BLaER1 treated with 17β-estradiol and CSF1 and Interleukin-3, amounts not matched to agents 10 nM and 100 nM (cell line): ENCODE data around the gene TNF.
"Not testable (repeated sequence)": the region's sequence is repeated elsewhere in the genome, so short reads cannot be mapped to it uniquely, and the experiment has no call there.

Source experiments
- H3K27ac ChIP-seq, 11 experiments: shearing (Covaris generic); formaldehyde crosslinking; 2 replicates each; pipeline ENCODE4 v1.8.1; 2022
- H3K27me3 ChIP-seq, 11 experiments: shearing (Covaris generic); formaldehyde crosslinking; 2 replicates each; pipeline ENCODE4 v1.8.1; 2022
- H3K36me3 ChIP-seq, 11 experiments: shearing (Covaris generic); formaldehyde crosslinking; 2 replicates each; pipeline ENCODE4 v1.8.1; 2022
- H3K4me1 ChIP-seq, 10 experiments: shearing (Covaris generic); formaldehyde crosslinking; 2 replicates each; pipeline ENCODE4 v1.8.1; 2022
- H3K4me2 ChIP-seq, 11 experiments: shearing (Covaris generic); formaldehyde crosslinking; 2 replicates each; pipeline ENCODE4 v1.8.1; 2022
- H3K4me3 ChIP-seq, 10 experiments: shearing (Covaris generic); formaldehyde crosslinking; 2 replicates each; pipeline ENCODE4 v1.8.1; 2022
- H3K9ac ChIP-seq, 11 experiments: shearing (Covaris generic); formaldehyde crosslinking; 2 replicates each; pipeline ENCODE4 v1.8.1; 2022
- H3K9me3 ChIP-seq, 11 experiments: shearing (Covaris generic); formaldehyde crosslinking; replicated peaks in 1 of 11; 2 replicates each; pipeline ENCODE4 v1.8.1; 2022
- H4K20me1 ChIP-seq, 11 experiments: shearing (Covaris generic); formaldehyde crosslinking; 2 replicates each; pipeline ENCODE4 v1.8.1; 2022
- Cebpa-rat ChIP-seq, 11 experiments: shearing (Covaris generic); IDR thresholded peaks; 2 replicates each; pipeline ENCODE4 v1.8.1; 2022

TNF gene

DNA sequence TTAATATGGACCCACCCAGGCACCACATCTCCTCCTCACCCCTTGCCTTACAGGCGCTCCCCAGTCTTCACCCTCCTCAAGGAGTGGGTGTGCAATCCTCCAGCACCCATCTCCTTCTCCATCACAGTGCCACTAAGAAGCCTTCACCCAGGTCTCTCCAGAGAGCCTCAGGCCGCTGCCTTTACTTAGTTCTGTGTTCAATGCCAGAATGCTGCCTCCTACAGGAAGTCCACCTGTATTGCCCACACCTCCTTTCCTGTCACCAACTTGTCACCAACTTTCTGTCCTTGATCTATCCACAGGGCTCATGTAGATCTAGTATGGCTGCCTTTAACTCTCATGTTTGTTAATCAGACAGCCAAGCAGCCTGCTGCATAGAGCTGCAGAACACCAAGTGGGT is 10.1 kb downstream of the TNF start:
- Histone ChIP-seq H3K4me1 (peaks cover 76 to 95% (median 86%) of the 10 kb centered on the region in 10 experiments), H3K4me2 (peak overlapping the region; percentile 77 to 100 (median 94)), H3K27me3 (no peaks in the 10 kb centered on the region), H3K4me3 (peak overlapping the region in 3 of 10 experiments; percentile 24 to 64 (median 63); a peak in 3 of 20 replicates), H3K36me3 (peaks cover 0 to 10% (median 0%) of the 10 kb centered on the region in 11 experiments; a peak in 5 of 22 replicates), H3K27ac (peak overlapping the region; percentile 59 to 92 (median 86)), H3K9ac (peak overlapping the region in 10 of 11 experiments; percentile 66 to 81 (median 74); a peak in 19 of 22 replicates), H3K9me3 (no peaks in the 10 kb centered on the region), H4K20me1 (no peaks in the 10 kb centered on the region)
- TF ChIP-seq Cebpa-rat (IDR thresholded peaks at IDR 0.05) = no peak

- Histone ChIP-seq H3K4me3 (peak within 1 kb of the TSS in 9 of 10 experiments; percentile 17 to 64 (median 48); a peak in 15 of 20 replicates), H3K4me2 (peak within 1 kb of the TSS; percentile 77 to 100 (median 94)), H3K27ac (peak within 1 kb of the TSS; percentile 59 to 92 (median 86)), H3K4me1 (peaks cover 73 to 96% (median 84%) of the 10 kb centered on the region in 10 experiments), H4K20me1 (no peaks in the 10 kb centered on the region), H3K27me3 (no peaks in the 10 kb centered on the region), H3K9ac (peak within 1 kb of the TSS; percentile 47 to 81 (median 74)), H3K36me3 (peaks cover 0 to 10% (median 0%) of the 10 kb centered on the region in 11 experiments; a peak in 5 of 22 replicates), H3K9me3 (no peaks in the 10 kb centered on the region)
- TF ChIP-seq Cebpa-rat (IDR thresholded peaks at IDR 0.05) = no peak
Observed at GRCh38 chr6:31586008-31586407, 10.6 kb downstream of the TNF start, which contains the start of gene LST1. Gene LST1, plus strand, starts transcription at chr6:31586277. Its CDS starts 1,023 bp downstream, at chr6:31587300.

GRCh38 chr6:31586599-31587281 is 11.4 kb downstream of the TNF start:
- peaks cover 66 to 92% (median 80%) of the 10 kb centered on the region in 10 experiments for H3K4me1 ChIP-seq
- H3K36me3 ChIP-seq = peaks cover 0 to 10% (median 0%) of the 10 kb centered on the region in 11 experiments; a peak in 5 of 22 replicates
- peak overlapping the region; percentile 77 to 100 (median 94) for H3K4me2 ChIP-seq
- H3K27me3 ChIP-seq = no peaks in the 10 kb centered on the region
- no peak for TF ChIP-seq Cebpa-rat (IDR thresholded peaks at IDR 0.05)
- no peaks in the 10 kb centered on the region for H3K9me3 ChIP-seq
- no peaks in the 10 kb centered on the region for H4K20me1 ChIP-seq
- peak overlapping the region; percentile 59 to 92 (median 86) for H3K27ac ChIP-seq
- H3K9ac ChIP-seq = peak overlapping the region; percentile 47 to 81 (median 74)
- H3K4me3 ChIP-seq = peak overlapping the region in 9 of 10 experiments; percentile 17 to 64 (median 48); a peak in 15 of 20 replicates

DNA sequence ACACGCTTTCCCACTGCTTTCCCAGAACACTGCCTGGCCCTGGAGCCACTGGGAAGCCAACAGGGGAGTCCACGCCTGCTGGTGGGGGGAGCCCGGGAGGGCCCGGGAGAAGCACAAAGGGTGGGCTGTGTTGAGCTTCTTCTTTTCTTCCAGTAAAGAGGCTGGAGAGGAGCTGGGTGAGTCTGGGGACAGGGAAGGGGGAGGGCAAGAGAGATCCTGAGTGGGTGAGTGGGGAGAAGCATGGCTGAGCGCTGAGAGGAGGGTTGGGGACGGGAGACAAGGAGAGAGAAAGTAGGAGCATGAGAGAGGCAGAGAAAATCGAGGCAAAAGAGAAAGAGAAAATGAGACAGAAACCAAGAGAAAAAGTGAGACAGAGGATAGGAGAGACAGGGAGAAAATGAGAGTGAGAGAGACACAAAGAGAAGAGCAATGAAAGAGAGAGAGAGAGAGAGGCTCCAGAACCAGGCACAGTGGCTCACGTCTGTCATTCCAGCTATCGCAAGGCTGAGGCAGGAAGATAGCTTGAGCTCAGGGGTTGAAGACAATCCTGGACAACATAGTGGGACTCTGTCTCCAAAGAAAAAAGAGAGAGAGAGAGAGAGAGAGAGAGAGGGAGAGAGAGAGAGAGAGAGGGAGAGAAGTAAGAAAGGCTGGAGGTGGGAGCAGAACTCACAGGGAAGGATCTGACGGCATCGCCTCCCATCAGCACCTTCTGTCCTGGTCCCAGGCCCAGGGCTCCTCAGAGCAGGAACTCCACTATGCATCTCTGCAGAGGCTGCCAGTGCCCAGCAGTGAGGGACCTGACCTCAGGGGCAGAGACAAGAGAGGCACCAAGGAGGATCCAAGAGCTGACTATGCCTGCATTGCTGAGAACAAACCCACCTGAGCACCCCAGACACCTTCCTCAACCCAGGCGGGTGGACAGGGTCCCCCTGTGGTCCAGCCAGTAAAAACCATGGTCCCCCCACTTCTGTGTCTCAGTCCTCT is 12.7 kb downstream of the TNF start:
- peak overlapping the region; percentile 54 to 92 (median 86); a peak in 21 of 22 replicates for H3K27ac ChIP-seq

GRCh38 chr6:31588871-31589650 is 13.7 kb downstream of the TNF start:
- Histone ChIP-seq H3K4me2 (peak overlapping the region; percentile 77 to 100 (median 94)), H3K9me3 (peaks cover 0 to 5% (median 3%) of the 10 kb centered on the region in 11 experiments; a peak in 10 of 22 replicates), H3K27me3 (no peaks in the 10 kb centered on the region), H3K36me3 (peaks cover 0 to 10% (median 0%) of the 10 kb centered on the region in 11 experiments; a peak in 5 of 22 replicates), H3K9ac (peak overlapping the region; percentile 56 to 81 (median 74); a peak in 19 of 22 replicates), H3K4me3 (peak overlapping the region in 6 of 10 experiments; percentile 17 to 64 (median 52); a peak in 9 of 20 replicates), H3K27ac (peak overlapping the region in 10 of 11 experiments; percentile 64 to 92 (median 88); a peak in 17 of 22 replicates), H4K20me1 (no peaks in the 10 kb centered on the region), H3K4me1 (peaks cover 71 to 91% (median 78%) of the 10 kb centered on the region in 10 experiments)
- TF ChIP-seq Cebpa-rat (IDR thresholded peaks at IDR 0.05) = no peak

More for the DNA sequence above, 12.7 kb downstream of the TNF start:
- TF ChIP-seq Cebpa-rat (IDR thresholded peaks at IDR 0.05) = no peak
- Histone ChIP-seq H4K20me1 (no peaks in the 10 kb centered on the region), H3K9ac (peak overlapping the region; percentile 56 to 81 (median 74)), H3K36me3 (peaks cover 0 to 10% (median 0%) of the 10 kb centered on the region in 11 experiments; a peak in 5 of 22 replicates), H3K27me3 (no peaks in the 10 kb centered on the region), H3K4me3 (peak overlapping the region in 6 of 10 experiments; percentile 42 to 64 (median 52); a peak in 12 of 20 replicates), H3K9me3 (no peaks in the 10 kb centered on the region), H3K4me1 (peaks cover 65 to 92% (median 79%) of the 10 kb centered on the region in 10 experiments), H3K4me2 (peak overlapping the region; percentile 77 to 100 (median 94))

GRCh38 chr6:31590691-31591090 is 15.3 kb downstream of the TNF start:
- peaks cover 0 to 14% (median 8%) of the 10 kb centered on the region in 11 experiments; a peak in 11 of 22 replicates for H3K9me3 ChIP-seq
- H3K27me3 ChIP-seq, H3K4me2 ChIP-seq, H3K27ac ChIP-seq, H4K20me1 ChIP-seq, H3K36me3 ChIP-seq, H3K9ac ChIP-seq, H3K4me3 ChIP-seq: not testable (repeated sequence)
- H3K4me1 ChIP-seq = peaks cover 61 to 75% (median 62%) of the 10 kb centered on the region in 10 experiments

GRCh38 chr6:31592396-31592771 is 17.0 kb downstream of the TNF start:
- no peak for TF ChIP-seq Cebpa-rat (IDR thresholded peaks at IDR 0.05)
- peak overlapping the region in 6 of 11 experiments; percentile 9 to 53 (median 31); a peak in 6 of 22 replicates for H3K9ac ChIP-seq
- no peaks in the 10 kb centered on the region for H3K27me3 ChIP-seq
- H3K36me3 ChIP-seq = peaks cover 0 to 10% (median 0%) of the 10 kb centered on the region in 11 experiments; a peak in 5 of 22 replicates
- H3K9me3 ChIP-seq = peaks cover 0 to 14% (median 8%) of the 10 kb centered on the region in 11 experiments; a peak in 11 of 22 replicates
- H3K27ac ChIP-seq = peak overlapping the region in 9 of 11 experiments; percentile 2 to 67 (median 51); a peak in 15 of 22 replicates
- 0 out of 20 replicates have a peak overlapping the region, but pooled peaks of 1 of the 10 experiments have one; percentile 11 for H3K4me3 ChIP-seq
- no peaks in the 10 kb centered on the region for H4K20me1 ChIP-seq
- peaks cover 44 to 69% (median 54%) of the 10 kb centered on the region in 10 experiments for H3K4me1 ChIP-seq
- peak overlapping the region; percentile 50 to 84 (median 70) for H3K4me2 ChIP-seq
